ENCODE data around the gene TMEM132D.
"Not testable (repeated sequence)": the region's sequence is repeated elsewhere in the genome, so short reads cannot be mapped to it uniquely, and the experiment has no call there.

TMEM132D gene

GRCh38 chr12:129067491-129067890 is 836.3 kb downstream of the TMEM132D start:
- no peak for DNase-seq (ENCODE audit: low read depth)

- no peak for DNase-seq (ENCODE audit: low read depth)
These were observed 839.5 kb downstream of the TMEM132D start for GRCh38 chr12:129064209-129064855.

- no peak for DNase-seq (ENCODE audit: low read depth)
These were observed 840.2 kb downstream of the TMEM132D start for GRCh38 chr12:129063600-129063999.

DNA sequence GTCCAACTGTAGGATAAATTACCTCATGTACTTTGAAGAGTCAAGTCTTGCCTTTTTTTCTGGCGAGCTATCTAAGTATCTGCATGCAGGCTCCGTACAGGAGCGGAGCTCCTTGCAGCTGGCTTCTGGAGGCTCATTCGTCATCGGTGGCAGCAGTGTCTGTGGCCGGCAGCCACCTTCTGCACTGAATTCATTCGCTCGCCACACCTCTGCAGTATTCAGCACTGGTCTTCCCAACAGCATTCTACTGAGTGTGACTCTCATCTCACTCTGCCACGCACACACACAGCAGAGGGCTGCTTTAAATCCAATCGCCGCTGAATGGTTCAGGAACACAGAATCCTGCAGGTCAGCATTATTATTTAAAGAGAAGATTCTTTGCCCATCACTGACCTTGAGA is 850.6 kb downstream of the TMEM132D start:
- DNase-seq (ENCODE audit: low read depth), result no peak

- DNase-seq (ENCODE audit: low read depth), result no peak
These were observed 851.5 kb downstream of the TMEM132D start for GRCh38 chr12:129052373-129052772.

- no peak for DNase-seq (ENCODE audit: low read depth)
These were observed 853.9 kb downstream of the TMEM132D start for GRCh38 chr12:129049917-129050316.

DNA sequence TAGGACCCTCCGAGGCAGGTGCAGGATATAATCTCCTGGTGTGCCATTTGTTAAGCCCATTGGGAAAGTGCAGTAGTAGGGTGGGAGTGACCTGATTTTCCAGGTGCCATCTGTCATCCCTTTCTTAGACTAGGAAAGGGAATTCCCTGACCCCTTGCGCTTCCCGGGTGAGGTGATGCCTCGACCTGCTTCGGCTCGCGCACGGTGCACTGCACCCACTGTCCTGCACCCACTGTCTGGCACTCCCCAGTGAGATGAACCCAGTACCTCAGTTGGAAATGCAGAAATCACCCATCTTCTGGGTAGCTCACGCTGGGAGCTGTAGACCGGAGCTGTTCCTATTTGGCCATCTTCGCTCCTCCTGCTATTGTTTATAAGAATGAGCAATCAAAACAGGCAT is 860.5 kb downstream of the TMEM132D start:
- DNase-seq (ENCODE audit: low read depth), result not testable (repeated sequence)

- no peak for DNase-seq (ENCODE audit: low read depth)
These were observed 867.7 kb downstream of the TMEM132D start for GRCh38 chr12:129036135-129036534.

DNA sequence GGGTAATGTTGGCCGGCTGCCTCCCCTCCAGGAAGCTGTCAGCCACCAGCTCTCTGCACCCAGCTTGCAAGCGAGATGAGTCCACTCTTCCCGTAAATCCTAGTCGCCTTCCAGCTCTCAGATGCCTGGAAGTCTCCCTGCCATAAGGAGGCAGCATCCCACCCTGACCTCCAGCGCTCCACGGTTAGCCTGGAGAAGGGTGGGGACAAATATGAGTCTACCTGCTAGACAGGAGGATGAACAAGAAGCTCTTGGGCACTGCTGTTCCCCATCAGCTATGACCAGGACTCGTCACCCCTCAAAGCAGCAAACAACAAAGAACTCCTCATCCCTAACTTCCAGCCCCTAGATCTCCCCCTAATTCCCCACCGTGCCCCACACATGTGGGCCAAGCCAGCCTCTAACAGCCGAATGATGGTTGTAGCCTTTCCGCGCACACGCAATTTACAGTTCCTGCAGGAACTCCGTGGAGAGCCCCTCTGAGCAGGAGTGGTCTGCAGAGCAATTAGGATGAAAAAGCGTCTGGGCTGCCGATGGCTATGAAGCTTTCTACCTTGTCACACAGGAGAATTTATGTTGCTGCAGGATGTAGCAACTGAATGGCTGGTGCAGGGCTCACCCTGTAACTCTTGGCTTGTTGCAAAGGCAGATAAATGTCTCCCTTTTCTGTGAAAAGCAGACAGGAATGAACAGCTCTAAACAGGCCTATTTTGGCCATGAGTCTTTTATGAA is 869.1 kb downstream of the TMEM132D start:
- DNase-seq (ENCODE audit: low read depth), result no peak

DNA sequence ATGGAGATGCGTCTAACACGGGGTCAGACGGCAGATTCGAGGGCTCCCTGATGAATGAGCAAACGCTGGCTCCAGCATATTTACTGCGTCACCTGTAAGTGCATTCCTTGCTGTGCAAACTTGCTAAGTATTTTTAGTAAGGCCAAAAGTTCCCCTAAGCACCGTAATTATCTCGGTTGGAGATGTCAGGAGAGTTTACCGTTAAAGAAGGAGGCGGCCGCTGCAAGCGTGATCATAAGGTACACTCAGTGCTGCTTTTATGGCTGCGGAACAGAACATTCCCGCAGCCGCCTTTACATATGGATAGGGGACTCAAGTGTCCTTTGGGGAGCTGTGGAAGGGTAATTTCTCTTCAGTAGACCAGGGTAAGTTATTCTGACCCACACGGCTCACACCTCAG is 875.0 kb downstream of the TMEM132D start:
- DNase-seq (ENCODE audit: low read depth), result no peak

DNA sequence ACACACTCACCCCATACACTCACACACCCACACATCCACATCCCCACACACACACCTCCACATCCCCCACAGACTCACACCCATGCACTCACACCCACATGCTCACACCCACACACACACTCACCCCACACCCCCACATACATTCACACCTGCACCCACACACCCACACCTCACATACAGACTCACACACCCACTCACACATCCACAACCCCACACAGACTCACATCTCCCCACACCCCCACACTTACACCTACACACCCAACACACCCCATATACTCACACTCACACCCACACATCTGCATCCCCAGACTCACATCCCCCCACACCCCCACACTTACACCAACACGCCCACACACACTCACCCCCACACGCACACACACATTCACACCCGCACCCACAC is 878.8 kb downstream of the TMEM132D start:
- no peak for DNase-seq (ENCODE audit: low read depth)

All from fibroblast of gingiva (primary cell).